ENCODE results near the gene TRIM15.
A peak's percentile ranks its signal among the peaks of the same experiment; 100 is the strongest.

TRIM15 gene

DNA sequence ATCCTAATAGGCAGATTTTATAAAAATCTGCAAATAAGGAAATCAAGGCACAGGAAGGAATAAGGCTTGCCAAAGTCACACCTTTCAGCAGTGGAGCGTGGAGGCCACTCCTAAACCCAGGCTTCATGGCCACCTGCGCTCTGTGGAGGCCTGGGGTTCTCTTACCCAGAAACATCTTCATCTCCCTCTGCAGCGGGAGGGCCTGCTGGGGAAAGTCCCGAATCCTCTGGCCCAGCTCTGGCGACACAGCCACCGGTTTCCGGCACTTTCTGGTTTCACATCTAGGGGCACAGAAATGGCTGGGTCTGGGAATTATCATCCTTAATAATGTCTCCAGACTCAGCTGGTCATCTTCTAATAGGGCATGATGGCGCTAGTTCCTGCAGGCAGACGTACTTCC is 6.6 kb upstream of the TRIM15 start:
- H3K9me3 ChIP-seq (ENCODE audit: control extremely low read depth in 1 of 5, control insufficient read depth in 4 of 5, insufficient read depth in 2 of 5, low read depth in 1 of 5, low read length in 4 of 5) = no peaks in the 10 kb centered on the region
- H3K4me3 ChIP-seq (ENCODE audit: control insufficient read depth in 1 of 7, extremely low read depth in 1 of 7, insufficient read depth in 4 of 7, low read depth in 2 of 7, low read length in 6 of 7) = no peak overlapping the region
- 98% methylated on average over 9 of the region's 9 CpGs for WGBS (ENCODE audit: insufficient coverage)
- H3K27me3 ChIP-seq (replicated peaks in 2 of 5; ENCODE audit: control insufficient read depth in 4 of 5, insufficient read depth in 5 of 5, low read length in 4 of 5) = no peaks in the 10 kb centered on the region
- H3K4me1 ChIP-seq (ENCODE audit: control extremely low read depth in 1 of 4, control insufficient read depth in 4 of 4, insufficient read depth in 4 of 4, low read length in 3 of 4) = peaks cover 0 to 36% (median 21%) of the 10 kb centered on the region in 4 experiments
- no peak overlapping the region for H3K27ac ChIP-seq (ENCODE audit: insufficient read depth in 1 of 2, low read depth in 1 of 2, low read length in 2 of 2, poor library complexity in 1 of 2, severe bottlenecking in 2 of 2)
- ChIA-PET CTCF (interaction anchor here (1.1 kb wide), 1 partner anchor 26 kb away, joined by 3 read pairs; no protein-coding TSS in a partner anchor), POLR2A (no interaction called here)
- DNase-seq = no peak
- H3K36me3 ChIP-seq (ENCODE audit: control insufficient read depth in 4 of 4, insufficient read depth in 4 of 4, low read length in 3 of 4) = no peaks in the 10 kb centered on the region

DNA sequence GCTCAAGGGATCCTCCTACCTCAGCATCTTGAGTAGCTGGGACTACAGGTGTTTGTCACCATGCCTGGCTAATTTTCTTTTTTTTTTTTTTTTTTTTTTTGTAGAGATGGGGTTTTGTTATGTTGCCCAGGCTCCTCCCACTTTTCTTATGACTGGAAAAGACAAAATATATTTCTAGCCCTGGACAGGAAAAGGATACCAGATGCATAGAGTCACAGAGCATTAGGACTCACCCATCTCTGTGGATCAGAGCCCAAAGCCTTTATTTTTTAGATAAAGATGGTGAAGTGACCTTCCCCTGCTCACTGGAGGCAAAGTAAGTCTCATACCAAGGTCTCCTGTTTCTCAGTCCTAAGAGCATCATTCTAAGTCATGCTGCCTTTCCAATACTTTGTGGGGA is 5.8 kb upstream of the TRIM15 start:
- Histone ChIP-seq H3K27ac (ENCODE audit: insufficient read depth in 1 of 2, low read depth in 1 of 2, low read length in 2 of 2, poor library complexity in 1 of 2, severe bottlenecking in 2 of 2) (no peak overlapping the region), H3K9me3 (ENCODE audit: control extremely low read depth in 1 of 5, control insufficient read depth in 4 of 5, insufficient read depth in 2 of 5, low read depth in 1 of 5, low read length in 4 of 5) (no peaks in the 10 kb centered on the region), H3K27me3 (replicated peaks in 2 of 5; ENCODE audit: control insufficient read depth in 4 of 5, insufficient read depth in 5 of 5, low read length in 4 of 5) (no peaks in the 10 kb centered on the region), H3K4me1 (ENCODE audit: control extremely low read depth in 1 of 4, control insufficient read depth in 4 of 4, insufficient read depth in 4 of 4, low read length in 3 of 4) (peaks cover 0 to 30% (median 14%) of the 10 kb centered on the region in 4 experiments), H3K36me3 (ENCODE audit: control insufficient read depth in 4 of 4, insufficient read depth in 4 of 4, low read length in 3 of 4) (no peaks in the 10 kb centered on the region), H3K4me3 (ENCODE audit: control insufficient read depth in 1 of 7, extremely low read depth in 1 of 7, insufficient read depth in 4 of 7, low read depth in 2 of 7, low read length in 6 of 7) (no peak overlapping the region)
- ChIA-PET POLR2A (no interaction called here), CTCF (interaction anchor here (1.1 to 1.2 kb wide), 2 partner anchors 26 to 87 kb away, joined by 3 read pairs; no protein-coding TSS in a partner anchor)
- DNase-seq = no peak

DNA sequence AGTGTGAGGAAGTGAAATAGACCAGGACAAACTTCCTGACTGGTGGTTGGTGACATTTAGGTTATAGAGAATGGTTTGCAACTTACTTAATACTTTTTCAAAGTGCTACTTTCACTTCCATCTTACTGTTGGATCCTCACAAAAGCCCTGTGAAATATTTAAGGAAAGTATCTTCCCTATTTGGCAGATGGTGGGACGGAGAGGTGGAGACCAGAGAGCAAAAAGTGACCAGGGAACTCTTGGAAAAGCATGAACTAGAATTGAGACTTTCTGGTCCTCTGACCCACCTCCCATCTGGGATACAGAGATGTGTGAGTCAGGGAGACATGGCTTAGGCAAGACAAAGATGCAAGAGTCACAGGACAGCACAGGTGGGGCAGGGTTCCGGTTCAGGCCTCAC is 5.3 kb upstream of the TRIM15 start:
- ChIA-PET POLR2A (no interaction called here), CTCF (interaction anchor here (0.7 to 1.2 kb wide), 2 partner anchors 9 to 87 kb away, joined by 3 read pairs; no protein-coding TSS in a partner anchor)
- no peak for DNase-seq
- no peaks in the 10 kb centered on the region for H3K9me3 ChIP-seq (ENCODE audit: control extremely low read depth in 1 of 5, control insufficient read depth in 4 of 5, insufficient read depth in 2 of 5, low read depth in 1 of 5, low read length in 4 of 5)
- no peak overlapping the region for H3K27ac ChIP-seq (ENCODE audit: insufficient read depth in 1 of 2, low read depth in 1 of 2, low read length in 2 of 2, poor library complexity in 1 of 2, severe bottlenecking in 2 of 2)
- WGBS (ENCODE audit: insufficient coverage) = 100% methylated on average over 1 of the region's 2 CpGs
- H3K4me3 ChIP-seq (ENCODE audit: control insufficient read depth in 1 of 7, extremely low read depth in 1 of 7, insufficient read depth in 4 of 7, low read depth in 2 of 7, low read length in 6 of 7) = no peak overlapping the region
- H3K4me1 ChIP-seq (ENCODE audit: control extremely low read depth in 1 of 4, control insufficient read depth in 4 of 4, insufficient read depth in 4 of 4, low read length in 3 of 4) = peaks cover 0 to 29% (median 12%) of the 10 kb centered on the region in 4 experiments
- H3K36me3 ChIP-seq (ENCODE audit: control insufficient read depth in 4 of 4, insufficient read depth in 4 of 4, low read length in 3 of 4) = no peaks in the 10 kb centered on the region
- H3K27me3 ChIP-seq (replicated peaks in 2 of 5; ENCODE audit: control insufficient read depth in 4 of 5, insufficient read depth in 5 of 5, low read length in 4 of 5) = no peaks in the 10 kb centered on the region

DNA sequence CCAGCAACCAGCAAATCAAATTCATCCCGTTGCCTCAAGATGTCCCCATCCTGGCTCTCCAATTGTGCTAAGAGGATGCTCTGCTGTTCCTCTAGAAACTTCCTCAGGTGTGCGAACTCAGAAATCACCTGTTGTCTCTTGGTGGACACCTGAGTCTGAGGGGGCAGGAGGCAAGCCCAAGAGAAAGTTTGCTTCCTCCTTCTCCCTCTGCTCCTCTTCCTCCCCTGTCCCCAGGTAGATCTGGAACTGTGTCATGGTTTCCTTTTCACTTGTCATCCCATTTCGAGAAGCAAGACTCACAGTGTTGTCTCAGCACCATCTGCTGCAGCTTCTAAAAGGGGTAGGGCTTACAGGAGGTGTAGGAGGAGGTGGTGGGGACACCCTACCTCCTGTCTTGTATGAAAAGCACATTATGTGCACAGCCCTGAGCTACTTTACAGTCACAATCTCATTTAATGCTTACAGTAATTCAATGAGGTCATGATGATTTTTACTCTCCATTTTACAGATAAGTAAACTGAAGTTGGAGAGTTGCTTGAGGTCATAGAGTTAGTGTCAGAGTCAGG is 4.8 kb upstream of the TRIM15 start:
- Histone ChIP-seq H3K9me3 (ENCODE audit: control extremely low read depth in 1 of 5, control insufficient read depth in 4 of 5, insufficient read depth in 2 of 5, low read depth in 1 of 5, low read length in 4 of 5) (no peaks in the 10 kb centered on the region), H3K27me3 (replicated peaks in 2 of 5; ENCODE audit: control insufficient read depth in 4 of 5, insufficient read depth in 5 of 5, low read length in 4 of 5) (no peaks in the 10 kb centered on the region), H3K4me3 (ENCODE audit: control insufficient read depth in 1 of 7, extremely low read depth in 1 of 7, insufficient read depth in 4 of 7, low read depth in 2 of 7, low read length in 6 of 7) (no peak overlapping the region), H3K4me1 (ENCODE audit: control extremely low read depth in 1 of 4, control insufficient read depth in 4 of 4, insufficient read depth in 4 of 4, low read length in 3 of 4) (peaks cover 0 to 29% (median 13%) of the 10 kb centered on the region in 4 experiments), H3K27ac (ENCODE audit: insufficient read depth in 1 of 2, low read depth in 1 of 2, low read length in 2 of 2, poor library complexity in 1 of 2, severe bottlenecking in 2 of 2) (no peak overlapping the region), H3K36me3 (ENCODE audit: control insufficient read depth in 4 of 4, insufficient read depth in 4 of 4, low read length in 3 of 4) (no peaks in the 10 kb centered on the region)
- 92% methylated on average over 2 of the region's 3 CpGs for WGBS (ENCODE audit: insufficient coverage)
- CTCF ChIA-PET = interaction anchor here (0.7 to 1.2 kb wide), 2 partner anchors 10 to 88 kb away, joined by 3 read pairs; no protein-coding TSS in a partner anchor
- DNase-seq = no peak
- POLR2A ChIA-PET = no interaction called here

DNA sequence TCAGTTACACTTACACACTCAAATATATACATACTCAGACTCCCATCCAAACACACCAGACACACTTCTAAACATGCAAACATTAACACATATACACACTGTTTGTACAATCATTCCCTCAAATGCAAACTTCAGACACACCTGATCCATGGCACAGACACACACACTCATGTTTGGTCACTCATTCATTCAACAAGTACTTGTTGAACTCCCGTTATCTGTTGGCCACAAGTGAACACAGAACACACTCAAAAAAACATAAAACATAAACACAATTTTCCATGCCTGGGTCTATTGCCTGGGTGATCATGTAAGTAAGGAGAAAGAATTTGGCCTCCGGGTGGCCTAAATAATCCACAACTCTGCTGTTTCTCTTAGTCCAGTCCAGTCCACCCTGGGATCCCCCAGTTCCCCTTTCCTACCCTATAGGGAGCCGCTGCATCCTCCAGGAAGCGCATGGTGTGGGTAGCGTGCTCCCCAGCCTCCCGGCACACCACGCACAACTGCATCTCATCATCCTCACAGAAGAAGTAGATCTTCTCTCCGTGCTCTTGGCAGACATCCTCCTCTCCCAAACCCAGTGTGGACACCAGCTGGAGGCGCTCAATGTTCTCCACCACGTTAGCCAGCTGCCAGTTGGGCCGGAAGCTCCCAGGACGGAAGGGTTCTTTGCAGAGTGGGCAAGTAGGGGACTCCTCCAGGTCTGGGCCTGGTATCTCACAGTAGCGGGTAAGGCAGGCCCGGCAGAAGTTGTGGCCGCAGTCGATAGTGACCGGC is 3.1 kb upstream of the TRIM15 start:
- no peak for DNase-seq
- ChIA-PET POLR2A (no interaction called here), CTCF (no interaction called here)
- 98% methylated on average over 16 of the region's 17 CpGs for WGBS (ENCODE audit: insufficient coverage)
- no peak overlapping the region for H3K27ac ChIP-seq (ENCODE audit: insufficient read depth in 1 of 2, low read depth in 1 of 2, low read length in 2 of 2, poor library complexity in 1 of 2, severe bottlenecking in 2 of 2)
- no peaks in the 10 kb centered on the region for H3K27me3 ChIP-seq (replicated peaks in 2 of 5; ENCODE audit: control insufficient read depth in 4 of 5, insufficient read depth in 5 of 5, low read length in 4 of 5)
- H3K4me1 ChIP-seq (ENCODE audit: control extremely low read depth in 1 of 4, control insufficient read depth in 4 of 4, insufficient read depth in 4 of 4, low read length in 3 of 4) = peaks cover 0 to 36% (median 18%) of the 10 kb centered on the region in 4 experiments
- no peak overlapping the region for H3K4me3 ChIP-seq (ENCODE audit: control insufficient read depth in 1 of 7, extremely low read depth in 1 of 7, insufficient read depth in 4 of 7, low read depth in 2 of 7, low read length in 6 of 7)
- no peaks in the 10 kb centered on the region for H3K9me3 ChIP-seq (ENCODE audit: control extremely low read depth in 1 of 5, control insufficient read depth in 4 of 5, insufficient read depth in 2 of 5, low read depth in 1 of 5, low read length in 4 of 5)
- H3K36me3 ChIP-seq (ENCODE audit: control insufficient read depth in 4 of 4, insufficient read depth in 4 of 4, low read length in 3 of 4) = no peaks in the 10 kb centered on the region

DNA sequence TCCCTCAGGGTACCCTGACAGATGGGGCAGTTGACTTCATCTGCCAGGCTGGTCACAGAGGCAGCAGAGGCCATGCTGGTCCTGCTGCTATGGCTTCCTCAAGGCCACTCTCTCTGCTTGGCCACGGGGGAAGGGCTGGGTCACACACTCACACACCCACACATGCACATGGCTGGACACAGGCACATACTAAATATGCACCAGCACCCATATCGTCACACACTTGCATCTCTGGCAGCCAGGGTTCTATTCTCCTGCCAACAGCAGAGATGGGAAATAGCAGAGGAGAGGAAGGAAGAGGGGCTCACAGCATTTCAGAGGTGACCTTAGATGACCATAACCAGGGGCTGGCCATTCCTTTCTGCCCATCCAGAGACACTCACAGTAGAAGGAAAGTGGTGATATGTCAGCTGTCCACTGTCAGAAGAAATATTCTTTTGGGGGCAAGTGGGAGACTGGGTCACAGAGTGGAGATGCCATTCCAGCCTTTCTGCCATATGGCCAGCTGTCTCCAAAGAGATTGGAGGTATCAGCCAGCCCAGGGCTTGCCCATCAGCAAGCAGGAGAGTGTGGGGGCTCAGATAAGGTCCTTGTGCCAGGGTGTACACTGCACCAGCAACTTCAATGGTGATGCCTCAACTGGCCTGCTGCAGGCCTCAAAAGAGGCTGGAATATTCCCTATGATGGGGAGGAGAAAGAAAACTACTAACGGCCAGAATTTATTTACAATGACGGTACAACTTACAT is 2.4 kb upstream of the TRIM15 start, which contains the start of gene TRIM10:
Gene TRIM10, minus strand, starts transcription at position 427 of the 747 bp plus-strand sequence. Its CDS starts 353 bp downstream, at position 74.
- Histone ChIP-seq H3K27me3 (replicated peaks in 2 of 5; ENCODE audit: control insufficient read depth in 4 of 5, insufficient read depth in 5 of 5, low read length in 4 of 5) (no peaks in the 10 kb centered on the region), H3K27ac (ENCODE audit: insufficient read depth in 1 of 2, low read depth in 1 of 2, low read length in 2 of 2, poor library complexity in 1 of 2, severe bottlenecking in 2 of 2) (no peak within 1 kb of the TSS), H3K4me1 (ENCODE audit: control extremely low read depth in 1 of 4, control insufficient read depth in 4 of 4, insufficient read depth in 4 of 4, low read length in 3 of 4) (peaks cover 0 to 36% (median 18%) of the 10 kb centered on the region in 4 experiments), H3K9me3 (ENCODE audit: control extremely low read depth in 1 of 5, control insufficient read depth in 4 of 5, insufficient read depth in 2 of 5, low read depth in 1 of 5, low read length in 4 of 5) (no peaks in the 10 kb centered on the region), H3K4me3 (ENCODE audit: control insufficient read depth in 1 of 7, extremely low read depth in 1 of 7, insufficient read depth in 4 of 7, low read depth in 2 of 7, low read length in 6 of 7) (no peak within 1 kb of the TSS), H3K36me3 (ENCODE audit: control insufficient read depth in 4 of 4, insufficient read depth in 4 of 4, low read length in 3 of 4) (no peaks in the 10 kb centered on the region)
- CTCF ChIA-PET = interaction anchor here (1.0 kb wide), 1 partner anchor 10 kb away, joined by 3 read pairs; no protein-coding TSS in a partner anchor
- WGBS (ENCODE audit: insufficient coverage) = no CpG with 5 or more reads among the region's 4 CpGs
- DNase-seq = peak in 2 of 3 donors; percentile 44 to 66
- POLR2A ChIA-PET = no interaction called here
